D721Med (cell line): ENCODE data around the gene SNX33.
"Not testable (repeated sequence)": the region's sequence is repeated elsewhere in the genome, so short reads cannot be mapped to it uniquely, and the experiment has no call there.

Experiments used
- DNase-seq: peaks from one replicate; pipeline ENCODE4 v3.0.0; 2011; ENCODE audit warnings: low spot score; ENCODE audit not compliant: insufficient read length
- FAIRE-seq: peaks from 2 replicates; lab custom pipeline; 2011; peaks lifted over from hg19 to GRCh38; lab: Jason Lieb, UNC
- TF ChIP-seq, protein P1 (sequence below): IDR thresholded peaks from 2 replicates; pipeline ENCODE4 v1.5.1; 2012; ENCODE audit warnings: mild to moderate bottlenecking, control low read depth; ENCODE audit not compliant: insufficient read depth; ENCODE audit errors: missing control alignments

Gene SNX33

DNA sequence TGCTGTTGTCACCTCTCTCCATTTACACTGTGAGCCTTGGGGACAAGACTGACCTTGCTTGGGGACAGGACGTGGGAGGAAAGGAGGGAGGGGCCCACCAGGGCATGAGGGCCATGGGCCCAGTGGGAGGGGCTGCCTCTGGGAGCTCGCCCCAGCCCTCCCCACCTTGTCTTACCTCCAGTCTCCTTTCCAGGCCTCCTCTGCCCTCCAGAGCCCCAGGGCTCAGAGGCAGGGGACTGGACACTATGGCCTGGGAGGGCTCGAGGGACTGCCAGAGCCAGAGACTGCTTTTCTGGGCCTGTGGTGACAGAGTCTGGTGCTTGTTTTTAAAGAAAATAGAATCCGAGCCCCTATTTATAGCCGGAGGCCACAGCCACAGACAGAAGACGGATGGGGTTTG, 54.7 kb downstream of the SNX33 start:
- FAIRE-seq (no peak), DNase-seq (no peak)
- TF ChIP-seq, protein P1, sequence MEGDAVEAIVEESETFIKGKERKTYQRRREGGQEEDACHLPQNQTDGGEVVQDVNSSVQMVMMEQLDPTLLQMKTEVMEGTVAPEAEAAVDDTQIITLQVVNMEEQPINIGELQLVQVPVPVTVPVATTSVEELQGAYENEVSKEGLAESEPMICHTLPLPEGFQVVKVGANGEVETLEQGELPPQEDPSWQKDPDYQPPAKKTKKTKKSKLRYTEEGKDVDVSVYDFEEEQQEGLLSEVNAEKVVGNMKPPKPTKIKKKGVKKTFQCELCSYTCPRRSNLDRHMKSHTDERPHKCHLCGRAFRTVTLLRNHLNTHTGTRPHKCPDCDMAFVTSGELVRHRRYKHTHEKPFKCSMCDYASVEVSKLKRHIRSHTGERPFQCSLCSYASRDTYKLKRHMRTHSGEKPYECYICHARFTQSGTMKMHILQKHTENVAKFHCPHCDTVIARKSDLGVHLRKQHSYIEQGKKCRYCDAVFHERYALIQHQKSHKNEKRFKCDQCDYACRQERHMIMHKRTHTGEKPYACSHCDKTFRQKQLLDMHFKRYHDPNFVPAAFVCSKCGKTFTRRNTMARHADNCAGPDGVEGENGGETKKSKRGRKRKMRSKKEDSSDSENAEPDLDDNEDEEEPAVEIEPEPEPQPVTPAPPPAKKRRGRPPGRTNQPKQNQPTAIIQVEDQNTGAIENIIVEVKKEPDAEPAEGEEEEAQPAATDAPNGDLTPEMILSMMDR, result no peak

DNA sequence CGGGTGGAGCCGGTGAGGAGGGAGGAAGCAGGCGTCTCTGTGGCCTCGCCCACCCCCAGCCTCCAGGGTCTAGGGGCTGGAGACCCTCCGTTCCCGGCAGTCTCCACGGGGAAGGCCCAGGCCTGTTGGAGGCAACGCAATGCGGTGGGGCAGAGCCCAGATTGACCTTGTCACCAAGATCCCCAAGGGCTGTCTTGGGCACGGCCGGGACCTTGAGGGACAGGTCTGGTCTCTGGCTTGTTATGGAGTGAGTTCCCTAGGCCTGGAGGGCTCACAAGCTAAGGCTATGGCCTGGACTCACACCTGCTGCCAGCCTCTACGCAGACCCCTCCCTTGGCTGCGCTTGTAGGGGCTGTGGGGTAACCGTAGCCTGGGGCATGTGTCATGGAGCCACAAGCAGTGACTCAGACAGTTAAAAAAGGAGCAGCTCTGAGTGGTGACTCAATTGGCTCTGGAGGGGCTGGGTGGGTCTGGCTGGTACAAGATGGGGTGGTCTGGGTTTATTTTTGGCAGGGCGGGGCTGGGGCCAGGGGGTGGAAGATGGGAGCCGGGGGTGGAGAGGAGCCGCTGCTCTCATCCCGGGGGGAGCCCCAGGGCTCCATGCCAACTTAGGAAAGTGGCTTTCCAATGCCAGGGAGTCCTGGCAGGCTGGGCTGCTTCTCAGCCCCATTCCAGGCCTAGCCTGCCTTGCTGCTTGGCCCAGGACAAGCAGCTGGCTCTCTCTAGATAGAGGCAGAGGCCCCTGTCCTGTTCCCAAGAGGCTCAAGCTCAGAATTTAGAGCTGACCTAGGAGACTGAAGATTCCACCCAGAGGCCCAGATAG, 55.9 kb downstream of the SNX33 start:
- FAIRE-seq, DNase-seq: not testable (repeated sequence)

- TF ChIP-seq, protein P1, result no peak
- no peak for FAIRE-seq
- no peak for DNase-seq
Observed at GRCh38 chr15:75704263-75704615, 56.5 kb downstream of the SNX33 start.

DNA sequence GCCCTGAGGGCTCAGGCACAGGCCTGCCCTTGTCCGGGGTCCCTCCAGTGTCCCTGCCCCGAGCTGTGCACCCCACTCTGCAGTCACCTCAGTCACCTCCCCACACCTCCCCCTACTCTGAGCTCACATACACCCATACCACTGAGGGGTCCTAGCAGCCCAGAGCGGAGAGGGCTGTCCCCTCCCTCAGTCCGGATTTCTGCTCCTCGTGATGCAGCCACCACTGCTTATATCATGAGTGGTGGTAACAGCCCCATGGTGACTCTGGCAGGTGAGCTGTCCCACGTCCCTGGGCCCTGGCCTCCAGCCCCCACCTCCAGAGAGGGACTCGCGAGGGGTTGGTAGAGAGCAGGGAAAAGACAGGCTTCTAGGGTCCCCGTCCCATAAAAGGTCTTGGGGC, 56.9 kb downstream of the SNX33 start:
- no peak for FAIRE-seq
- DNase-seq, result no peak
- TF ChIP-seq, protein P1, result no peak

DNA sequence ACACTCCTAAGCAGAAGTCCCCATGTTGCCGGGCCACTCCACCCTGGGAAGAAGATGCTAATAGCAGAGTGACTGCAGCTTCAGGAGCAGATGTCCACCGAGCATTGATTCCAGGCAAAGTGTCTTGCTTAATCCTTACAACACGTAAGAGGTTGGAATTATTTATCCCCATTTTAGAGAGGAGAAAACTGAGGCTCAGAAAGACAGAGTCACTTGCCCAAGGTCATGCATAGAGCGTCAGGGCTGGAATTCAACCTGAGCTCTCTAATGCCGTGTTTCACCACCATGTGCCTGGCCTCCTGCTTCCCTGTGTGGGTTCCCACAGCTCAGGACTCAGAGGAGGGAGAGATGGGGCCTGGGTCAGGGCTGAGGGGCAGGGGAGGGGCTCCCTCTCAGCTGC, 57.7 kb downstream of the SNX33 start:
- DNase-seq, FAIRE-seq: not testable (repeated sequence)

DNA sequence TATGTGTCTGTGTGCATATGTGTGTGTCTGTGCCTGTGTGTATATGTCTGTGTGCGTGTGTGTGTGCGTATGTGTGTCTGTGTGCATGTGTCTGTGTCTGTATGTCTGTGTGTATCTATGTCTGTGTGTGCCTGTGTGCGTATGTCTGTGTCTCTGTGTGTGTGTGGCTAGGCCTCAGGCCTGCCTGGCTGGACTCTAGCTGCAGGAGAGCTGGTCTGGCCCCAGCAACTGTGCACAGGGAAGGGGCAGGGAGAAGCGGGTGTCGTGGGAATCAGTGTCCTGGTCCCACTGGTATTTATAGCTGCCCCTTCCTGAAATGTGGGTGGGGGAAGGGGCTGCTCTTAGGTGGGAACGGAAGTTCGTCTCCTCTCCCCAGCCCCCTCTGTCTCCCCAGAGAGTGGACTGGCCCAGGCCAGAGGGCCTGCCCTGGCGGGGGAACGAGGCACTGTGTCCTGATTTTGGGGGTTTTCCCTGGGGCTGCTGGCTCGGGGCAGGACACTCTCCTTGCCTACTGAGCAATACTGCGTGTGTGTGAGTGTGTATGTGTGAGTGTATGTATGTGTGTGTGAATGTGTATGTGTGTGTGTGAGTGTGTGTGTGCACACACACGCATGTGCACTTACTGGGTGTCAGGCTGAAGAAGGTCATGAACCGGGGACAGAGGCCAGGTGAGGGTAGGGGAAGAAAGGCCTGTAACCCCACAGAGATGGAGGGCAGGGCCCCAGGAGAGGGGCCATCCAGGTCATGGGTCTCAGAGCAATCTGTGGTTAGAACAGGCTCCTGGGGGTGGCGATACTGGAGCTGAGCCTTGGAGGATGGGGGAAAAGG, 58.4 kb downstream of the SNX33 start:
- FAIRE-seq, result no peak
- TF ChIP-seq, protein P1, result no peak
- no peak for DNase-seq

GRCh38 chr15:75706682-75706954, 58.9 kb downstream of the SNX33 start:
- TF ChIP-seq, protein P1, result no peak
- FAIRE-seq (no peak), DNase-seq (no peak)

- DNase-seq, FAIRE-seq: not testable (repeated sequence)
Observed at GRCh38 chr15:75709458-75709857, 61.7 kb downstream of the SNX33 start.

GRCh38 chr15:75710874-75711273, 63.2 kb downstream of the SNX33 start:
- DNase-seq, FAIRE-seq: not testable (repeated sequence)

- not testable (repeated sequence) for DNase-seq, FAIRE-seq
Observed at GRCh38 chr15:75711495-75711894, 63.8 kb downstream of the SNX33 start.
